ENCODE results near the gene CTNNB1. TPM values are rescaled to one million over a fixed set of nuclear protein-coding genes. Genes with fewer than 3 reads are reported as not detected.

CTNNB1 gene
- total and polyA plus RNA-seq, 2 of the 13 experiments (the other 11 are each of a cell fraction or from before 2014, with no cell fraction given) = 398 to 489 TPM

DNA sequence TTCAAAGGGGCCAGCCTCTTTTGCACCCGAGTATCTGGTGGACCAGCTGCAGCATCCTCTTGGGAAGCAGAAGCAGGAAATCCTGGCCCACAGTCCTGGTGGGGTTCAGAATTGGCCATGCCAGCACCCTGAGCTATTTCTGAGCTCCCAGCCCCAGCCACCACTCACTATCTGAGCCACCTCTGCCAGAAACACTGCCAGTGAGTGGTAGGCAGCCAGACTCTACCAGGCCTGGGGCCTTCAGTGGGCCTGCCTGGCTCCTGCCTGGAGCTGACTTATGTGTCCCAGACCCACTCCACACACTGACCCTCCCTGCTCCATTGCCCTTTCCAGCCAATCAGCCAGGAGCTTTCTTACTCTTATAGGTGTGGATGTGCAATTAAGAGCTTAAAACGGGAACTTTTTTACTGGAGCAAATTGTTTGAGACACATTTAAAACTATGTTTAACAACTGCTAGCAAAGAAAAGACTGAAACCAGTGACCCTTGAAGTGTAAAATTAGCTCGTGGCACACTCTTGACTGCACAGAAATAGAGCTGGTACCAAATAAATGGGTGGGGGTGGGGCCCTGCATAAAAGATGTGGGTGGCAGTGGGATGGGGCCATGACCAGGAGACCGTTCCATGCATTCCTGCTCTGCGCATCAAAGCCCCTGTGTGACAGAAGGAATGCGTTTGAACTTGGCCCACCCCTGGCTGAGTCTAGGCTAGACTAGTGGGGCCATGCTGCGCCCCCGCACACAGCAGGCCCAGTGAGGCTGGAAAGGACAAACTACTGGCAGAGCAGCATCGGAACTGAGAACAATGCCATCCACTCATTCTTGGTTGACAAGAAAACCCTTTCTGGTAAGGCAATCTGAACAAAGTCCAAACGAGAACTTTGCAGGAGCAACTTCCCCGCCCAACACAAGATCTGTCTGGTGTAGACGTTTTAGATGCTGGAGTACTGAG is 48.0 kb downstream of the CTNNB1 start (continued):
- no peak for TF ChIP-seq TERF1 (CRISPR knock-in tag; IDR thresholded peaks at IDR 0.05)
- TF ChIP-seq SYNCRIP (IDR thresholded peaks at IDR 0.05; ENCODE audit: insufficient read depth, low read depth, low read length) = no peak
- peak; percentile 88; the same call in 1 of the 2 replicates for TF ChIP-seq GFI1 (CRISPR knock-in tag; IDR thresholded peaks at IDR 0.05; ENCODE audit: borderline replicate concordance)
- TF ChIP-seq ZNF34 (CRISPR knock-in tag; IDR thresholded peaks at IDR 0.05; ENCODE audit: borderline replicate concordance) = no peak
- peak; percentile 87; the same call in 1 of the 2 replicates for TF ChIP-seq NCOR1 (IDR thresholded peaks at IDR 0.05; ENCODE audit: borderline replicate concordance, low read length)
- TF ChIP-seq PHF8 (CRISPR knock-in tag; IDR thresholded peaks at IDR 0.05) = no peak
- TF ChIP-seq MEIS2 (CRISPR knock-in tag; IDR thresholded peaks at IDR 0.05) = peak; percentile 69
- TF ChIP-seq YEATS4 (CRISPR knock-in tag; IDR thresholded peaks at IDR 0.05; ENCODE audit: borderline replicate concordance) = no peak
- peak; percentile 92 for TF ChIP-seq RXRA (CRISPR knock-in tag; IDR thresholded peaks at IDR 0.05)
- no peak for TF ChIP-seq ZSCAN25 (CRISPR knock-in tag; IDR thresholded peaks at IDR 0.05)
- TF ChIP-seq REPIN1 (CRISPR knock-in tag; IDR thresholded peaks at IDR 0.05; ENCODE audit: borderline replicate concordance, low read depth) = no peak
- no peak for TF ChIP-seq SIN3B (IDR thresholded peaks at IDR 0.05; ENCODE audit: low read length)
- TF ChIP-seq, protein P1, sequence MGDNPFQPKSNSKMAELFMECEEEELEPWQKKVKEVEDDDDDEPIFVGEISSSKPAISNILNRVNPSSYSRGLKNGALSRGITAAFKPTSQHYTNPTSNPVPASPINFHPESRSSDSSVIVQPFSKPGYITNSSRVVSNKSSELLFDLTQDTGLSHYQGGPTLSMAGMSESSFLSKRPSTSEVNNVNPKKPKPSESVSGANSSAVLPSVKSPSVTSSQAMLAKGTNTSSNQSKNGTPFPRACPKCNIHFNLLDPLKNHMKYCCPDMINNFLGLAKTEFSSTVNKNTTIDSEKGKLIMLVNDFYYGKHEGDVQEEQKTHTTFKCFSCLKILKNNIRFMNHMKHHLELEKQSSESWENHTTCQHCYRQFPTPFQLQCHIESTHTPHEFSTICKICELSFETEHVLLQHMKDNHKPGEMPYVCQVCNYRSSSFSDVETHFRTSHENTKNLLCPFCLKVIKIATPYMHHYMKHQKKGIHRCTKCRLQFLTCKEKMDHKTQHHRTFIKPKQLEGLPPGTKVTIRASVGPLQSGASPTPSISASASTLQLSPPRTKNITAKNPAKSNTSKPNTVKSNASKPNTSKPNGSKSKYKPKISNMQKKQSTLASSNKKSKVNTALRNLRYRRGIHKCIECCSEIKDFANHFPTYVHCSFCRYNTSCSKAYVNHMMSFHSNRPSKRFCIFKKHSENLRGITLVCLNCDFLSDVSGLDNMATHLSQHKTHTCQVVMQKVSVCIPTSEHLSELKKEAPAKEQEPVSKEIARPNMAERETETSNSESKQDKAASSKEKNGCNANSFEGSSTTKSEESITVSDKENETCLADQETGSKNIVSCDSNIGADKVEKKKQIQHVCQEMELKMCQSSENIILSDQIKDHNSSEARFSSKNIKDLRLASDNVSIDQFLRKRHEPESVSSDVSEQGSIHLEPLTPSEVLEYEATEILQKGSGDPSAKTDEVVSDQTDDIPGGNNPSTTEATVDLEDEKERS (CRISPR knock-in tag; IDR thresholded peaks at IDR 0.05) = no peak
- TF ChIP-seq, protein P2, sequence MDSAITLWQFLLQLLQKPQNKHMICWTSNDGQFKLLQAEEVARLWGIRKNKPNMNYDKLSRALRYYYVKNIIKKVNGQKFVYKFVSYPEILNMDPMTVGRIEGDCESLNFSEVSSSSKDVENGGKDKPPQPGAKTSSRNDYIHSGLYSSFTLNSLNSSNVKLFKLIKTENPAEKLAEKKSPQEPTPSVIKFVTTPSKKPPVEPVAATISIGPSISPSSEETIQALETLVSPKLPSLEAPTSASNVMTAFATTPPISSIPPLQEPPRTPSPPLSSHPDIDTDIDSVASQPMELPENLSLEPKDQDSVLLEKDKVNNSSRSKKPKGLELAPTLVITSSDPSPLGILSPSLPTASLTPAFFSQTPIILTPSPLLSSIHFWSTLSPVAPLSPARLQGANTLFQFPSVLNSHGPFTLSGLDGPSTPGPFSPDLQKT (CRISPR knock-in tag; IDR thresholded peaks at IDR 0.05; ENCODE audit: borderline replicate concordance) = no peak
- no peak for TF ChIP-seq ZBTB44 (CRISPR knock-in tag; IDR thresholded peaks at IDR 0.05)
- TF ChIP-seq, protein P3, sequence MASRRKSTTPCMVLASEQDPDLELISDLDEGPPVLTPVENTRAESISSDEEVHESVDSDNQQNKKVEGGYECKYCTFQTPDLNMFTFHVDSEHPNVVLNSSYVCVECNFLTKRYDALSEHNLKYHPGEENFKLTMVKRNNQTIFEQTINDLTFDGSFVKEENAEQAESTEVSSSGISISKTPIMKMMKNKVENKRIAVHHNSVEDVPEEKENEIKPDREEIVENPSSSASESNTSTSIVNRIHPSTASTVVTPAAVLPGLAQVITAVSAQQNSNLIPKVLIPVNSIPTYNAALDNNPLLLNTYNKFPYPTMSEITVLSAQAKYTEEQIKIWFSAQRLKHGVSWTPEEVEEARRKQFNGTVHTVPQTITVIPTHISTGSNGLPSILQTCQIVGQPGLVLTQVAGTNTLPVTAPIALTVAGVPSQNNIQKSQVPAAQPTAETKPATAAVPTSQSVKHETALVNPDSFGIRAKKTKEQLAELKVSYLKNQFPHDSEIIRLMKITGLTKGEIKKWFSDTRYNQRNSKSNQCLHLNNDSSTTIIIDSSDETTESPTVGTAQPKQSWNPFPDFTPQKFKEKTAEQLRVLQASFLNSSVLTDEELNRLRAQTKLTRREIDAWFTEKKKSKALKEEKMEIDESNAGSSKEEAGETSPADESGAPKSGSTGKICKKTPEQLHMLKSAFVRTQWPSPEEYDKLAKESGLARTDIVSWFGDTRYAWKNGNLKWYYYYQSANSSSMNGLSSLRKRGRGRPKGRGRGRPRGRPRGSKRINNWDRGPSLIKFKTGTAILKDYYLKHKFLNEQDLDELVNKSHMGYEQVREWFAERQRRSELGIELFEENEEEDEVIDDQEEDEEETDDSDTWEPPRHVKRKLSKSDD (CRISPR knock-in tag; IDR thresholded peaks at IDR 0.05; ENCODE audit: low read depth) = no peak

All from HepG2 (cell line).